SK-N-MC (cell line): ENCODE measurements around the gene TCF3.

ENCODE experiments used
- EZH2 ChIP-seq: fragments of 200-600 bp; sonication (generic); IDR thresholded peaks from one replicate; pipeline ENCODE4 v1.6.1; 2017; ENCODE audit warnings: antibody characterized with exemption
- FOXP2 ChIP-seq: optimal IDR thresholded peaks from 2 replicates; pipeline ENCODE3; 2011; ENCODE audit warnings: mild to moderate bottlenecking, moderate library complexity; ENCODE audit not compliant: insufficient read depth; ENCODE audit errors: extremely low read length, control extremely low read depth
- POLR2AphosphoS5 ChIP-seq: IDR thresholded peaks from 2 replicates; pipeline ENCODE4 v1.6.1; 2012; ENCODE audit warnings: mild to moderate bottlenecking, low read depth, low read length, borderline replicate concordance

DNA sequence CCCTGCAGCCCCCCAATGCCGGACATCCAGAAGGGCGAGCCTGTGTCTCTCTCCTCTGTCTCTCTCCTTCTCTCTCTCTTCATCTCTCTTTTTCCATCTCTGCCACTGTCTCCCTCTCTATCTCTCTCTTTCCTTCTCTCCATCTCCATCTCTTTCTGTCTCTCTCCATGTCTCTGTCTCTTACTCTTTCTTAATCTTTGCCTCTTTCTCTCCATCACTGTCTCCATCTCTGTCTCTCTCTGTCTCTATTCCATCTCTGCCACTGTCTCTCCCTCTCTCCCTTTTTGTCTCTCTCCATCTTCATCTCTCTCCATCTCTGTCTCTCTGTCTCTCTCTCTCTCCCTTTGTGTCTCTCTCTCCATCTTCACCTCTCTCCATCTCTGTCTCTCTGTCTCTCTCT is 25.7 kb upstream of the TCF3 start:
- no peak for TF ChIP-seq POLR2AphosphoS5
- TF ChIP-seq EZH2, result no peak
- no peak for TF ChIP-seq FOXP2
